ENCODE measurements around the gene MAML1. TPM values are rescaled to one million over a fixed set of nuclear protein-coding genes. Genes with fewer than 3 reads are reported as not detected.

MAML1 gene
- total RNA-seq, 1 donor from 2014 or later = 27.8 TPM

DNA sequence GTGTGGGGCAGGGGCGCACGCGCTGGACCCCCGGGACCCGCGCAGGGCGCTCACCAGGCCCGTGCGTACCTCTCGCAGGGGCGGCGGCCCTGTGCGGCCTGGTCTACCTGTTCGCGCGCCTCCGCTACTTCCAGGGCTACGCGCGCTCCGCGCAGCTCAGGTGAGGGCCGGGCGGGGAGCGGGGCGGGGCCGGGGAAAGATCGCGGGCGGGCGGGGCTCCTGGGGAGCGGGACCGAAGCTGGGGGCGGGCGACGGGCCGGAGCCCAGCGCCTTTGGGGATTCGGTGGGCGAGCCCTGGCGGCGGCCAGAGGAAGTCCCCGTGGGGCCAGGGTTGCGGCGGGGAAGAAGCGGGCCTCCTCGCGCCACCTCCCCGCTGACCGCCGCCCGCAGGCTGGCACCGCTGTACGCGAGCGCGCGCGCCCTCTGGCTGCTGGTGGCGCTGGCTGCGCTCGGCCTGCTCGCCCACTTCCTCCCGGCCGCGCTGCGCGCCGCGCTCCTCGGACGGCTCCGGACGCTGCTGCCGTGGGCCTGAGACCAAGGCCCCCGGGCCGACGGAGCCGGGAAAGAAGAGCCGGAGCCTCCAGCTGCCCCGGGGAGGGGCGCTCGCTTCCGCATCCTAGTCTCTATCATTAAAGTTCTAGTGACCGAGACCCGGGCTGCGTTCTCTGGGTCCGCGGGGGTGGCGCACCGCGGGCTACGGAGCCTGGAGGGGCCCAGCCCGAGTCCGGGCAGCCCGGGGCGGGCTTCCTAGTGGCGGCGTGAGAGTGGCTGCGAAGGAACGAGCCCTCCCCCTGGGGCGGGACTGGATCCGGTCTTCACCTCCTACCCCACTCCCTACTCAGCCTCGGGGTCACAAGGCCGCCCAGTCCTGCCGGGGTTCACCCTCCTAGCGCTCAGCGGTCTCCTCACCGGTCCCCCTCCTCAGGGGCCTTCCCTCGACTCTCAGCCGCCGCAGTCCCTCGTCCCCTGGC, 63.5 kb downstream of the MAML1 start:
- DNase-seq = peak; percentile 92

GRCh38 chr5:179796877-179797608, 64.4 kb downstream of the MAML1 start:
- H3K4me3 ChIP-seq = peak overlapping the region; percentile 76
- H3K4me1 ChIP-seq = peaks cover 54% of the 10 kb centered on the region
- no peaks in the 10 kb centered on the region for H3K9me3 ChIP-seq
- DNase-seq = no peak
- H3K27me3 ChIP-seq (ENCODE audit: low read depth) = no peaks in the 10 kb centered on the region
- intact Hi-C loops (cut with DNase I) = no loop called here
- peaks cover 43% of the 10 kb centered on the region for H3K36me3 ChIP-seq
- no peak for TF ChIP-seq CTCF (IDR thresholded peaks at IDR 0.05)
- H3K27ac ChIP-seq = peak overlapping the region; percentile 80
- ATAC-seq = no peak

More for the DNA sequence above, 63.5 kb downstream of the MAML1 start:
- H3K9me3 ChIP-seq = no peaks in the 10 kb centered on the region
- no peaks in the 10 kb centered on the region for H3K27me3 ChIP-seq (ENCODE audit: low read depth)
- H3K4me3 ChIP-seq = peak overlapping the region; percentile 76
- H3K27ac ChIP-seq = peak overlapping the region; percentile 80
- intact Hi-C loops (cut with DNase I) = no loop called here
- ATAC-seq = peak; percentile 88 to 89
- peak; percentile 91 for TF ChIP-seq CTCF (IDR thresholded peaks at IDR 0.05)
- peaks cover 53% of the 10 kb centered on the region for H3K4me1 ChIP-seq
- H3K36me3 ChIP-seq = peaks cover 39% of the 10 kb centered on the region

DNA sequence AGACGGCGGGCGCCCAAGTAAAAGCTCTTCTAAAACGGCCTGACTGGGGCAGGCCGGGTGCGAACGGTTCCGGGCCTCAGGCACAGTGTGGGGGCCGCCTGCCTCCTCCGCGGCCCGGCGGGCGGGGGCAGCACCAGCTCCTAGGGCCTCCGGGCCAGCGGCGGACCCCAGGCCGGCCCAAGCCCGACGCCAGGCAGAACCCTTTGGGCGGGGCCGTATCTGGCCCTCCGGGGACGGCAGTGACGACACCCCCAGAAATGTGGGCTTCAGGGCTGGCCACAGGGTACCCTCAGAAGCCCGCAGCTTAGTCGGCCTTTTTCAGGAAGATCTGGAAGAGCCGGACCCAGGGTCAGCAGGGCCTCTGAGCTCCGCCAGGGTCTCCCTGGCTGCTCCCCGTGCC, 65.1 kb downstream of the MAML1 start:
- TF ChIP-seq CTCF (IDR thresholded peaks at IDR 0.05) = no peak
- H3K27me3 ChIP-seq (ENCODE audit: low read depth) = no peaks in the 10 kb centered on the region
- H3K27ac ChIP-seq = no peak overlapping the region
- DNase-seq = no peak
- H3K4me1 ChIP-seq = peaks cover 54% of the 10 kb centered on the region
- peaks cover 46% of the 10 kb centered on the region for H3K36me3 ChIP-seq
- intact Hi-C loops (cut with DNase I) = no loop called here
- H3K4me3 ChIP-seq = no peak overlapping the region
- H3K9me3 ChIP-seq = no peaks in the 10 kb centered on the region
- ATAC-seq = no peak

GRCh38 chr5:179798144-179798770, 65.6 kb downstream of the MAML1 start:
- H3K4me1 ChIP-seq = peaks cover 54% of the 10 kb centered on the region
- intact Hi-C loops (cut with DNase I) = no loop called here

More at GRCh38 chr5:179798144-179798770, 65.6 kb downstream of the MAML1 start:
- H3K36me3 ChIP-seq = peaks cover 46% of the 10 kb centered on the region
- no peak overlapping the region for H3K4me3 ChIP-seq
- DNase-seq (no peak), ATAC-seq (no peak)
- H3K9me3 ChIP-seq = no peaks in the 10 kb centered on the region
- no peak for TF ChIP-seq CTCF (IDR thresholded peaks at IDR 0.05)
- H3K27ac ChIP-seq = no peak overlapping the region
- no peaks in the 10 kb centered on the region for H3K27me3 ChIP-seq (ENCODE audit: low read depth)

Data from lower lobe of right lung (tissue), 2 donors.